Measurements from ENCODE around the gene USP17L12. TPM values are rescaled to one million over a fixed set of nuclear protein-coding genes. Genes with fewer than 3 reads are reported as not detected.
"Not testable (repeated sequence)": the region's sequence is repeated elsewhere in the genome, so short reads cannot be mapped to it uniquely, and the experiment has no call there.

USP17L12 gene
- total RNA-seq, 1 donor from 2014 or later: not detected

DNA sequence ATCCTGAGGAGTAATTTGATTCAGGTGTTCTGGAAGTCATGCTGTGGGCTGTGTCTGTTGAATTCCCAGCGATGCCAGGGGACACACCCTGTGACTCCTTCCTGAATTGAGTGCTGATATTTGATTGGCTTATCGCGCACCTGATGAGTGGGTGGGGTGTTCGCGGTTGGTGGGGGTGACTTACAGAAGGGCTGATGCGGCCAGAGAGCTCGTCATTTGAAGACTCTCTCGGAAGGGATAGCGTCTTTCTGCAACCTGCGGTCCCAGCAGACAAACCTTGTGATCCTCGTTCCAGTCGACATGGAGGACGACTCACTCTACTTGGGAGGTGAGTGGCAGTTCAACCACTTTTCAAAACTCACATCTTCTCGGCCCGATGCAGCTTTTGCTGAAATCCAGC is 14.1 kb downstream of the USP17L12 start, which contains the start of gene USP17L15:
Gene USP17L15 (plus strand): TSS at position 301 of the 400 bp plus-strand sequence. CDS start 0 bp downstream, at position 301.
- not testable (repeated sequence) for H3K9me3 ChIP-seq (ENCODE audit: insufficient read depth, low read depth, low read length); H3K79me2 ChIP-seq (ENCODE audit: insufficient read depth, low read length); H2AFZ ChIP-seq (ENCODE audit: low read depth, low read length); H3K4me3 Mint-ChIP-seq (ENCODE audit: unreplicated experiment); FAIRE-seq; H3K4me2 ChIP-seq (ENCODE audit: low read length); H4K20me1 ChIP-seq (ENCODE audit: insufficient read depth, low read length); H3K4me1 Mint-ChIP-seq (ENCODE audit: low read depth, unreplicated experiment); H3K9ac ChIP-seq (ENCODE audit: low read length); H3K9me3 Mint-ChIP-seq (ENCODE audit: unreplicated experiment); H3K36me3 ChIP-seq (ENCODE audit: insufficient read depth, low read length); H3K27me3 ChIP-seq (ENCODE audit: insufficient read depth, low read length); H3K27ac ChIP-seq (ENCODE audit: low read depth, low read length); H3K4me1 ChIP-seq (ENCODE audit: insufficient read depth, low read length); H3K27me3 Mint-ChIP-seq (ENCODE audit: low read depth, unreplicated experiment); H3K4me3 ChIP-seq (ENCODE audit: insufficient read depth, low read depth, low read length); H3K36me3 Mint-ChIP-seq (ENCODE audit: low read depth, unreplicated experiment); H3K27ac Mint-ChIP-seq (ENCODE audit: unreplicated experiment); DNase-seq (ENCODE audit: low read depth)

DNA sequence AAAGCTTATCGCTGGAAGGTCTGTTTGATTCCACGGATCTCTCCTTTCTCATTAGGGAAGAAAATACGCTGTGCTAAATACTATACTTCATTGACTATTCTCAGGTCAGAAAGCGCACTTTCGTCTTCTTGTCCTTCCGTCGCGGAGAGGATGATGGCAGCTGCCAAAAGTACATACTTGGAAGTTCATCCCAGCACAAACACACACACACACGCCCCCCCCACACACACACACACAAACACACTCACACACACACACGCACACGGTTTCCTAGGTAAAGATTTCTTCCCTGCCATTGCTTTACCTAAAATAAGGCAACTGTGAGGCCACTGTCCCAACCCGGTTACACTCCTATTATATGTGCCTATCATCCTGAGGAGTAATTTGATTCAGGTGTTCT is 18.5 kb downstream of the USP17L12 start:
- not testable (repeated sequence) for H3K4me3 Mint-ChIP-seq (ENCODE audit: unreplicated experiment); H3K9ac ChIP-seq (ENCODE audit: low read length); H3K27me3 Mint-ChIP-seq (ENCODE audit: low read depth, unreplicated experiment); H3K9me3 Mint-ChIP-seq (ENCODE audit: unreplicated experiment); H3K27me3 ChIP-seq (ENCODE audit: insufficient read depth, low read length); FAIRE-seq; H3K27ac Mint-ChIP-seq (ENCODE audit: unreplicated experiment); H3K4me1 Mint-ChIP-seq (ENCODE audit: low read depth, unreplicated experiment); H4K20me1 ChIP-seq (ENCODE audit: insufficient read depth, low read length); H3K79me2 ChIP-seq (ENCODE audit: insufficient read depth, low read length); H3K4me2 ChIP-seq (ENCODE audit: low read length); H2AFZ ChIP-seq (ENCODE audit: low read depth, low read length); H3K4me3 ChIP-seq (ENCODE audit: insufficient read depth, low read depth, low read length); H3K4me1 ChIP-seq (ENCODE audit: insufficient read depth, low read length); H3K27ac ChIP-seq (ENCODE audit: low read depth, low read length); H3K36me3 ChIP-seq (ENCODE audit: insufficient read depth, low read length); H3K9me3 ChIP-seq (ENCODE audit: insufficient read depth, low read depth, low read length); H3K36me3 Mint-ChIP-seq (ENCODE audit: low read depth, unreplicated experiment)
- peak; percentile 0 for DNase-seq (ENCODE audit: low read depth)

GRCh38 chr4:9243579-9243978 is 23.6 kb downstream of the USP17L12 start, which contains the start of gene USP17L17:
Gene USP17L17, plus strand, starts transcription at chr4:9243879. Its CDS starts 0 bp downstream, at chr4:9243879.
- H3K36me3 Mint-ChIP-seq (ENCODE audit: low read depth, unreplicated experiment); H2AFZ ChIP-seq (ENCODE audit: low read depth, low read length); H3K36me3 ChIP-seq (ENCODE audit: insufficient read depth, low read length); H4K20me1 ChIP-seq (ENCODE audit: insufficient read depth, low read length); H3K4me1 ChIP-seq (ENCODE audit: insufficient read depth, low read length); H3K4me1 Mint-ChIP-seq (ENCODE audit: low read depth, unreplicated experiment); H3K9me3 Mint-ChIP-seq (ENCODE audit: unreplicated experiment); H3K4me3 Mint-ChIP-seq (ENCODE audit: unreplicated experiment); H3K9ac ChIP-seq (ENCODE audit: low read length); H3K4me2 ChIP-seq (ENCODE audit: low read length); H3K27ac ChIP-seq (ENCODE audit: low read depth, low read length); FAIRE-seq; H3K79me2 ChIP-seq (ENCODE audit: insufficient read depth, low read length); H3K9me3 ChIP-seq (ENCODE audit: insufficient read depth, low read depth, low read length); H3K4me3 ChIP-seq (ENCODE audit: insufficient read depth, low read depth, low read length); H3K27ac Mint-ChIP-seq (ENCODE audit: unreplicated experiment); H3K27me3 Mint-ChIP-seq (ENCODE audit: low read depth, unreplicated experiment); H3K27me3 ChIP-seq (ENCODE audit: insufficient read depth, low read length); DNase-seq (ENCODE audit: low read depth): not testable (repeated sequence)

DNA sequence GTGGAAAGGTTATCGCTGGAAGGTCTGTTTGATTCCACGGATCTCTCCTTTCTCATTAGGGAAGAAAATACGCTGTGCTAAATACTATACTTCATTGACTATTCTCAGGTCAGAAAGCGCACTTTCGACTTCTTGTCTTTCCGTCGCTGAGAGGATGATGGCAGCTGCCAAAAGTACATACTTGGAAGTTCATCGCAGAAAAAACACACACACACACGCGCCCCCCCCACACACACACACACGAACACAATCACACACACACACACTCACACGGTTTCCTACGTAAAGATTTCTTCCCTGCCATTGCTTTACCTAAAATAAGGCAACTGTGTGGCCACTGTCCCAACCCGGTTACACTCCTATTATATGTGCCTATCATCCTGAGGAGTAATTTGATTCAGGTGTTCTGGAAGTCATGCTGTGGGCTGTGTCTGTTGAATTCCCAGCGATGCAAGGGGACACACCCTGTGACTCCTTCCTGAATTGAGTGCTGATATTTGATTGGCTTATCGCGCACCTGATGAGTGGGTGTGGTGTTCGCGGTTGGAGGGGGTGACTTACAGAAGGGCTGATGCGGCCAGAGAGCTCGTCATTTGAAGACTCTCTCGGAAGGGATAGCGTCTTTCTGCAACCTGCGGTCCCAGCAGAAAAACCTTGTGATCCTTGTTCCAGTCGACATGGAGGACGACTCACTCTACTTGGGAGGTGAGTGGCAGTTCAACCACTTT is 28.2 kb downstream of the USP17L12 start, which contains the start of gene USP17L18:
Gene USP17L18 (plus strand): TSS at position 678 of the 728 bp plus-strand sequence. CDS start 0 bp downstream, at position 678.
- H3K4me1 Mint-ChIP-seq (ENCODE audit: low read depth, unreplicated experiment); H3K9ac ChIP-seq (ENCODE audit: low read length); FAIRE-seq; H3K27ac ChIP-seq (ENCODE audit: low read depth, low read length); H3K27ac Mint-ChIP-seq (ENCODE audit: unreplicated experiment); H3K36me3 ChIP-seq (ENCODE audit: insufficient read depth, low read length); H3K4me1 ChIP-seq (ENCODE audit: insufficient read depth, low read length); H3K4me3 Mint-ChIP-seq (ENCODE audit: unreplicated experiment); H4K20me1 ChIP-seq (ENCODE audit: insufficient read depth, low read length); H3K4me2 ChIP-seq (ENCODE audit: low read length); H3K36me3 Mint-ChIP-seq (ENCODE audit: low read depth, unreplicated experiment); H3K9me3 ChIP-seq (ENCODE audit: insufficient read depth, low read depth, low read length); DNase-seq (ENCODE audit: low read depth); H3K4me3 ChIP-seq (ENCODE audit: insufficient read depth, low read depth, low read length); H3K9me3 Mint-ChIP-seq (ENCODE audit: unreplicated experiment); H3K27me3 Mint-ChIP-seq (ENCODE audit: low read depth, unreplicated experiment); H3K79me2 ChIP-seq (ENCODE audit: insufficient read depth, low read length); H3K27me3 ChIP-seq (ENCODE audit: insufficient read depth, low read length); H2AFZ ChIP-seq (ENCODE audit: low read depth, low read length): not testable (repeated sequence)

DNA sequence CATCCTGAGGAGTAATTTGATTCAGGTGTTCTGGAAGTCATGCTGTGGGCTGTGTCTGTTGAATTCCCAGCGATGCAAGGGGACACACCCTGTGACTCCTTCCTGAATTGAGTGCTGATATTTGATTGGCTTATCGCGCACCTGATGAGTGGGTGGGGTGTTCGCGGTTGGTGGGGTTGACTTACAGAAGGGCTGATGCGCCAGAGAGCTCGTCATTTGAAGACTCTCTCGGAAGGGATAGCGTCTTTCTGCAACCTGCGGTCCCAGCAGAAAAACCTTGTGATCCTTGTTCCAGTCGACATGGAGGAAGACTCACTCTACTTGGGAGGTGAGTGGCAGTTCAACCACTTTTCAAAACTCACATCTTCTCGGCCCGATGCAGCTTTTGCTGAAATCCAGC is 33.1 kb downstream of the USP17L12 start, which contains the start of gene USP17L19:
Gene USP17L19 (plus strand): TSS at position 301 of the 400 bp plus-strand sequence. CDS start 0 bp downstream, at position 301.
- not testable (repeated sequence) for H3K36me3 ChIP-seq (ENCODE audit: insufficient read depth, low read length); H3K27ac ChIP-seq (ENCODE audit: low read depth, low read length); H3K4me3 ChIP-seq (ENCODE audit: insufficient read depth, low read depth, low read length); H3K9me3 Mint-ChIP-seq (ENCODE audit: unreplicated experiment); H3K27ac Mint-ChIP-seq (ENCODE audit: unreplicated experiment); H3K27me3 Mint-ChIP-seq (ENCODE audit: low read depth, unreplicated experiment); H3K27me3 ChIP-seq (ENCODE audit: insufficient read depth, low read length); H2AFZ ChIP-seq (ENCODE audit: low read depth, low read length); H4K20me1 ChIP-seq (ENCODE audit: insufficient read depth, low read length); DNase-seq (ENCODE audit: low read depth); H3K4me2 ChIP-seq (ENCODE audit: low read length); H3K9me3 ChIP-seq (ENCODE audit: insufficient read depth, low read depth, low read length); H3K4me1 Mint-ChIP-seq (ENCODE audit: low read depth, unreplicated experiment); H3K4me1 ChIP-seq (ENCODE audit: insufficient read depth, low read length); H3K79me2 ChIP-seq (ENCODE audit: insufficient read depth, low read length); H3K36me3 Mint-ChIP-seq (ENCODE audit: low read depth, unreplicated experiment); H3K4me3 Mint-ChIP-seq (ENCODE audit: unreplicated experiment); H3K9ac ChIP-seq (ENCODE audit: low read length); FAIRE-seq

- H3K9me3 ChIP-seq (ENCODE audit: insufficient read depth, low read depth, low read length); H3K36me3 ChIP-seq (ENCODE audit: insufficient read depth, low read length); H2AFZ ChIP-seq (ENCODE audit: low read depth, low read length); H3K27ac ChIP-seq (ENCODE audit: low read depth, low read length); H3K4me3 ChIP-seq (ENCODE audit: insufficient read depth, low read depth, low read length); H3K27me3 ChIP-seq (ENCODE audit: insufficient read depth, low read length); H3K9ac ChIP-seq (ENCODE audit: low read length); FAIRE-seq; H3K4me1 ChIP-seq (ENCODE audit: insufficient read depth, low read length); H3K27me3 Mint-ChIP-seq (ENCODE audit: low read depth, unreplicated experiment); H3K36me3 Mint-ChIP-seq (ENCODE audit: low read depth, unreplicated experiment); H3K4me2 ChIP-seq (ENCODE audit: low read length); H3K4me1 Mint-ChIP-seq (ENCODE audit: low read depth, unreplicated experiment); H3K79me2 ChIP-seq (ENCODE audit: insufficient read depth, low read length); H4K20me1 ChIP-seq (ENCODE audit: insufficient read depth, low read length); H3K9me3 Mint-ChIP-seq (ENCODE audit: unreplicated experiment); DNase-seq (ENCODE audit: low read depth); H3K27ac Mint-ChIP-seq (ENCODE audit: unreplicated experiment); H3K4me3 Mint-ChIP-seq (ENCODE audit: unreplicated experiment): not testable (repeated sequence)
Measured at GRCh38 chr4:9257824-9258223, 37.9 kb downstream of the USP17L12 start, which contains the start of gene USP17L20. Gene USP17L20, plus strand, starts transcription at chr4:9258124. Its CDS starts 0 bp downstream, at chr4:9258124.
